Neural cell (in vitro differentiated cells): Measurements from ENCODE around the gene C9orf43. TPM values are rescaled to one million over a fixed set of nuclear protein-coding genes. Genes with fewer than 3 reads are reported as not detected.

Source experiments
- H2AFZ ChIP-seq: fragments of 200-600, 300-800 bp; sonication (generic), shearing (Covaris generic); 2 replicates; pipeline ENCODE4 v1.6.0; 2014; ENCODE audit warnings: low read depth, mild to moderate bottlenecking, antibody characterized with exemption, low read length, moderate library complexity
- H3F3A ChIP-seq: fragments of 200-600 bp; shearing (Covaris generic); 2 replicates; pipeline ENCODE4 v1.6.1; 2016; ENCODE audit warnings: mild to moderate bottlenecking, moderate library complexity, mixed read lengths, antibody characterized with exemption, low read length; ENCODE audit not compliant: insufficient read depth, poor library complexity, severe bottlenecking
- H3K27ac ChIP-seq: fragments of 200-600, 300-800 bp; sonication (generic), shearing (Covaris generic); 2 replicates; pipeline ENCODE4 v1.5.1; 2014; ENCODE audit warnings: mild to moderate bottlenecking, low read length, moderate library complexity
- H3K27me3 ChIP-seq: fragments of 300-800, 200-600 bp; sonication (generic), shearing (Covaris generic); 2 replicates; pipeline ENCODE4 v1.6.0; 2014; ENCODE audit warnings: mild to moderate bottlenecking, low read depth, low read length, moderate library complexity; ENCODE audit not compliant: insufficient read depth
- H3K36me3 ChIP-seq: fragments of 300-800, 200-600 bp; sonication (generic), shearing (Covaris generic); 2 replicates; pipeline ENCODE4 v1.5.1; 2014; ENCODE audit warnings: mild to moderate bottlenecking, antibody characterized with exemption, low read length, moderate library complexity; ENCODE audit not compliant: insufficient read depth
- H3K4me2 ChIP-seq: fragments of 300-800, 200-600 bp; sonication (generic), shearing (Covaris generic); 2 replicates; pipeline ENCODE4 v1.6.0; 2014; ENCODE audit warnings: mild to moderate bottlenecking, low read length
- H3K4me3 ChIP-seq: fragments of 300-800, 200-600 bp; sonication (generic), shearing (Covaris generic); 2 replicates; pipeline ENCODE4 v1.5.1; 2014; ENCODE audit warnings: mild to moderate bottlenecking, low read length, moderate library complexity
- H3K79me2 ChIP-seq: fragments of 200-600 bp; shearing (Covaris generic); replicated peaks from 2 replicates; pipeline ENCODE4 v1.6.0; 2014; ENCODE audit warnings: mild to moderate bottlenecking, low read length, moderate library complexity; ENCODE audit not compliant: insufficient read depth
- H3K9ac ChIP-seq: fragments of 300-800, 200-600 bp; sonication (generic), shearing (Covaris generic); 2 replicates; pipeline ENCODE4 v1.6.1; 2016; ENCODE audit warnings: mild to moderate bottlenecking, low read length, mixed read lengths
- H3K9me2 ChIP-seq: fragments of 200-600 bp; shearing (Covaris generic); 2 replicates; pipeline ENCODE4 v1.6.1; 2016; ENCODE audit warnings: mild to moderate bottlenecking, low read length, mixed read lengths; ENCODE audit not compliant: insufficient read depth
- H3K9me3 ChIP-seq: fragments of 200-600, 300-800 bp; sonication (generic), shearing (Covaris generic); 2 replicates; pipeline ENCODE4 v1.6.1; 2016; ENCODE audit warnings: mild to moderate bottlenecking, mixed run types, low read length, moderate library complexity, mixed read lengths
- H4K20me1 ChIP-seq: fragments of 200-600 bp; shearing (Covaris generic); 2 replicates; pipeline ENCODE4 v1.6.1; 2016; ENCODE audit warnings: mild to moderate bottlenecking, mixed run types; ENCODE audit not compliant: insufficient read depth
- EP300 ChIP-seq: fragments of 450-650 bp; conservative IDR thresholded peaks from 2 replicates; pipeline ENCODE4 v1.6.1; 2014; ENCODE audit warnings: antibody characterized with exemption, mild to moderate bottlenecking, moderate library complexity; ENCODE audit not compliant: poor library complexity, severe bottlenecking
- EZH2 ChIP-seq: fragments of 200-600, 300-800 bp; shearing (Covaris generic), sonication (generic); IDR thresholded peaks from 2 replicates; pipeline ENCODE4 v1.6.1; 2014; ENCODE audit warnings: antibody characterized with exemption, low read length, borderline replicate concordance, mild to moderate bottlenecking; ENCODE audit not compliant: insufficient read depth, poor library complexity, severe bottlenecking
- MXI1 ChIP-seq: fragments of 450-650 bp; conservative IDR thresholded peaks from 2 replicates; pipeline ENCODE4 v1.6.1; 2014; ENCODE audit warnings: antibody characterized with exemption, mild to moderate bottlenecking; ENCODE audit not compliant: poor library complexity, severe bottlenecking
- POLR2AphosphoS5 ChIP-seq: IDR thresholded peaks from 2 replicates; pipeline ENCODE4 v1.6.1; 2012
- RAD21 ChIP-seq: fragments of 450-650 bp; conservative IDR thresholded peaks from 2 replicates; pipeline ENCODE4 v1.6.1; 2014; ENCODE audit warnings: antibody characterized with exemption, mild to moderate bottlenecking, moderate library complexity
- SMC3 ChIP-seq: fragments of 450-650 bp; conservative IDR thresholded peaks from 2 replicates; pipeline ENCODE4 v1.6.1; 2014; ENCODE audit warnings: antibody characterized with exemption, mild to moderate bottlenecking, moderate library complexity; ENCODE audit not compliant: poor library complexity
- TAF1 ChIP-seq: IDR thresholded peaks from 2 replicates; pipeline ENCODE4 v1.6.1; 2012; ENCODE audit warnings: low read depth
- polyA plus RNA-seq: library from polyadenylated mRNA; depleted of rRNA; stranded (reverse); fragments of >200 nt; gene quantifications from 2 replicates; pipeline ENCODE4 v1.2.3, GENCODE V29; 2014
- TF ChIP-seq, protein P1 (sequence below): IDR thresholded peaks from 2 replicates; pipeline ENCODE4 v1.6.1; 2012; ENCODE audit warnings: borderline replicate concordance
- TF ChIP-seq, protein P2 (sequence below): fragments of 450-650 bp; IDR thresholded peaks from 2 replicates; pipeline ENCODE4 v1.5.1; 2014; ENCODE audit warnings: antibody characterized with exemption, mild to moderate bottlenecking, moderate library complexity; ENCODE audit not compliant: poor library complexity, severe bottlenecking

Gene C9orf43
- polyA plus RNA-seq, 1 donor from 2014 or later: 0.33 TPM

DNA sequence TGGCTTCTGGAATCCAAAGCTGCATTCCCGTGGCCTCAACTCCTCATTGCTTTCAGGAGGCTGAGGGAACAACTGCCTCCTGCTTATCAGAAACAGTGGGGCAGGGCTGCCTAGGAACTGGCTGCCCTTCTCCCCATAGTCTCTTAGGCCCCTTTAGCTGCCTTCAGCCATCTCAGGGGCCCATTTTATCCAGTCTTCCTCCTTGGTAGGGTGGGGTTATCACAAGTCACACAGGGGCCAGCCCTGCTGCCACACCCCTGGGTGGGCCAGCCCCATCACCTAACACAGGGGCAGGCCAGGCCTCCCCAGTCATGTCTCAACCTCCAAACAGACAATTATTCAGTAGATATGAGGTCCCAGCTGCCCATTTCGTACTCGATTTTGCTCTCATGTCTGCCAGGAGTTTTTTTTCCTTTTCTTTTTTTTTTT is 13.3 kb upstream of the C9orf43 start:
- H2AFZ ChIP-seq: no peak overlapping the region
- H3K4me3 ChIP-seq: no peak overlapping the region
- H3K9ac ChIP-seq: no peak overlapping the region
- no peak for TF ChIP-seq POLR2AphosphoS5
- TF ChIP-seq, protein P1, sequence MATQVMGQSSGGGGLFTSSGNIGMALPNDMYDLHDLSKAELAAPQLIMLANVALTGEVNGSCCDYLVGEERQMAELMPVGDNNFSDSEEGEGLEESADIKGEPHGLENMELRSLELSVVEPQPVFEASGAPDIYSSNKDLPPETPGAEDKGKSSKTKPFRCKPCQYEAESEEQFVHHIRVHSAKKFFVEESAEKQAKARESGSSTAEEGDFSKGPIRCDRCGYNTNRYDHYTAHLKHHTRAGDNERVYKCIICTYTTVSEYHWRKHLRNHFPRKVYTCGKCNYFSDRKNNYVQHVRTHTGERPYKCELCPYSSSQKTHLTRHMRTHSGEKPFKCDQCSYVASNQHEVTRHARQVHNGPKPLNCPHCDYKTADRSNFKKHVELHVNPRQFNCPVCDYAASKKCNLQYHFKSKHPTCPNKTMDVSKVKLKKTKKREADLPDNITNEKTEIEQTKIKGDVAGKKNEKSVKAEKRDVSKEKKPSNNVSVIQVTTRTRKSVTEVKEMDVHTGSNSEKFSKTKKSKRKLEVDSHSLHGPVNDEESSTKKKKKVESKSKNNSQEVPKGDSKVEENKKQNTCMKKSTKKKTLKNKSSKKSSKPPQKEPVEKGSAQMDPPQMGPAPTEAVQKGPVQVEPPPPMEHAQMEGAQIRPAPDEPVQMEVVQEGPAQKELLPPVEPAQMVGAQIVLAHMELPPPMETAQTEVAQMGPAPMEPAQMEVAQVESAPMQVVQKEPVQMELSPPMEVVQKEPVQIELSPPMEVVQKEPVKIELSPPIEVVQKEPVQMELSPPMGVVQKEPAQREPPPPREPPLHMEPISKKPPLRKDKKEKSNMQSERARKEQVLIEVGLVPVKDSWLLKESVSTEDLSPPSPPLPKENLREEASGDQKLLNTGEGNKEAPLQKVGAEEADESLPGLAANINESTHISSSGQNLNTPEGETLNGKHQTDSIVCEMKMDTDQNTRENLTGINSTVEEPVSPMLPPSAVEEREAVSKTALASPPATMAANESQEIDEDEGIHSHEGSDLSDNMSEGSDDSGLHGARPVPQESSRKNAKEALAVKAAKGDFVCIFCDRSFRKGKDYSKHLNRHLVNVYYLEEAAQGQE: no peak
- TF ChIP-seq MXI1: no peak
- TF ChIP-seq, protein P2, sequence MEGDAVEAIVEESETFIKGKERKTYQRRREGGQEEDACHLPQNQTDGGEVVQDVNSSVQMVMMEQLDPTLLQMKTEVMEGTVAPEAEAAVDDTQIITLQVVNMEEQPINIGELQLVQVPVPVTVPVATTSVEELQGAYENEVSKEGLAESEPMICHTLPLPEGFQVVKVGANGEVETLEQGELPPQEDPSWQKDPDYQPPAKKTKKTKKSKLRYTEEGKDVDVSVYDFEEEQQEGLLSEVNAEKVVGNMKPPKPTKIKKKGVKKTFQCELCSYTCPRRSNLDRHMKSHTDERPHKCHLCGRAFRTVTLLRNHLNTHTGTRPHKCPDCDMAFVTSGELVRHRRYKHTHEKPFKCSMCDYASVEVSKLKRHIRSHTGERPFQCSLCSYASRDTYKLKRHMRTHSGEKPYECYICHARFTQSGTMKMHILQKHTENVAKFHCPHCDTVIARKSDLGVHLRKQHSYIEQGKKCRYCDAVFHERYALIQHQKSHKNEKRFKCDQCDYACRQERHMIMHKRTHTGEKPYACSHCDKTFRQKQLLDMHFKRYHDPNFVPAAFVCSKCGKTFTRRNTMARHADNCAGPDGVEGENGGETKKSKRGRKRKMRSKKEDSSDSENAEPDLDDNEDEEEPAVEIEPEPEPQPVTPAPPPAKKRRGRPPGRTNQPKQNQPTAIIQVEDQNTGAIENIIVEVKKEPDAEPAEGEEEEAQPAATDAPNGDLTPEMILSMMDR: no peak
- TF ChIP-seq SMC3: no peak
- TF ChIP-seq TAF1: no peak
- no peak for TF ChIP-seq RAD21
- no peak for TF ChIP-seq EZH2
- H3K79me2 ChIP-seq: peaks cover 23% of the 10 kb centered on the region
- H4K20me1 ChIP-seq: no peaks in the 10 kb centered on the region
- H3K9me3 ChIP-seq: no peaks in the 10 kb centered on the region
- H3K36me3 ChIP-seq: no peaks in the 10 kb centered on the region
- H3K27ac ChIP-seq: no peak overlapping the region
- no peaks in the 10 kb centered on the region for H3K27me3 ChIP-seq
- no peak overlapping the region for H3K4me2 ChIP-seq
- no peaks in the 10 kb centered on the region for H3F3A ChIP-seq
- no peaks in the 10 kb centered on the region for H3K9me2 ChIP-seq

- no peak overlapping the region for H3K27ac ChIP-seq
- H3K9ac ChIP-seq: no peak overlapping the region
- H3K9me3 ChIP-seq: no peaks in the 10 kb centered on the region
- peaks cover 23% of the 10 kb centered on the region for H3K79me2 ChIP-seq
- no peaks in the 10 kb centered on the region for H3K36me3 ChIP-seq
- no peak for TF ChIP-seq POLR2AphosphoS5
- no peak for TF ChIP-seq TAF1
- TF ChIP-seq EP300: no peak
- no peak for TF ChIP-seq SMC3
- TF ChIP-seq, protein P2: no peak
- TF ChIP-seq EZH2: no peak
- TF ChIP-seq RAD21: no peak
- TF ChIP-seq MXI1: no peak
- TF ChIP-seq, protein P1: no peak
- H2AFZ ChIP-seq: no peak overlapping the region
- H3K4me3 ChIP-seq: no peak overlapping the region
- H3F3A ChIP-seq: no peaks in the 10 kb centered on the region
- H4K20me1 ChIP-seq: no peaks in the 10 kb centered on the region
- no peaks in the 10 kb centered on the region for H3K9me2 ChIP-seq
- H3K27me3 ChIP-seq: no peaks in the 10 kb centered on the region
- H3K4me2 ChIP-seq: no peak overlapping the region
Observed at GRCh38 chr9:113398796-113399195, 11.8 kb upstream of the C9orf43 start.
